Cardiac fibroblast (primary cell): ENCODE measurements around the gene KLHL30.

Source experiments
- DNase-seq, 2 donors: peaks; one replicate each; pipeline versions ENCODE4 v3.0.0 to v3.0.0-alpha.2; 2010; ENCODE audit warnings: low read depth in 2 of 2
- H3K4me3 ChIP-seq, 2 donors: replicated peaks in 1 of 2; 1 replicate in 1 of 2; 2 replicates in 1 of 2; pipeline ENCODE4 v1.5.1; 2011; ENCODE audit warnings: low read depth in 2 of 2, low read length in 2 of 2, mild to moderate bottlenecking in 2 of 2, moderate library complexity in 1 of 2
- CTCF ChIP-seq: IDR thresholded peaks from one replicate; pipeline ENCODE4 v1.5.1; 2011; ENCODE audit warnings: low read depth, mild to moderate bottlenecking, low read length, inconsistent platforms

KLHL30 gene

GRCh38 chr2:238098901-238099713, 39.4 kb upstream of the KLHL30 start:
- H3K4me3 ChIP-seq: no peak overlapping the region
- DNase-seq: no peak
- no peak for TF ChIP-seq CTCF

- no peak for TF ChIP-seq CTCF
- no peak for DNase-seq
- H3K4me3 ChIP-seq: no peak overlapping the region
These were observed 38.8 kb upstream of the KLHL30 start for GRCh38 chr2:238099714-238100048.

GRCh38 chr2:238100049-238100820, 38.2 kb upstream of the KLHL30 start, which contains the start of gene ESPNL:
Gene ESPNL (plus strand): TSS chr2:238100340. CDS start chr2:238100420, 80 bp downstream.
- DNase-seq: no peak
- no peak for TF ChIP-seq CTCF
- no peak within 1 kb of the TSS for H3K4me3 ChIP-seq

- TF ChIP-seq CTCF: no peak
- DNase-seq: no peak
- H3K4me3 ChIP-seq: no peak overlapping the region
These were observed 37.4 kb upstream of the KLHL30 start for GRCh38 chr2:238100821-238101771.

GRCh38 chr2:238101891-238102841, 36.3 kb upstream of the KLHL30 start:
- H3K4me3 ChIP-seq: no peak overlapping the region
- no peak for TF ChIP-seq CTCF
- DNase-seq: no peak
